ENCODE measurements around the gene SCAANT1.
A peak's percentile ranks its signal among the peaks of the same experiment; 100 is the strongest.

The SCAANT1 gene

DNA sequence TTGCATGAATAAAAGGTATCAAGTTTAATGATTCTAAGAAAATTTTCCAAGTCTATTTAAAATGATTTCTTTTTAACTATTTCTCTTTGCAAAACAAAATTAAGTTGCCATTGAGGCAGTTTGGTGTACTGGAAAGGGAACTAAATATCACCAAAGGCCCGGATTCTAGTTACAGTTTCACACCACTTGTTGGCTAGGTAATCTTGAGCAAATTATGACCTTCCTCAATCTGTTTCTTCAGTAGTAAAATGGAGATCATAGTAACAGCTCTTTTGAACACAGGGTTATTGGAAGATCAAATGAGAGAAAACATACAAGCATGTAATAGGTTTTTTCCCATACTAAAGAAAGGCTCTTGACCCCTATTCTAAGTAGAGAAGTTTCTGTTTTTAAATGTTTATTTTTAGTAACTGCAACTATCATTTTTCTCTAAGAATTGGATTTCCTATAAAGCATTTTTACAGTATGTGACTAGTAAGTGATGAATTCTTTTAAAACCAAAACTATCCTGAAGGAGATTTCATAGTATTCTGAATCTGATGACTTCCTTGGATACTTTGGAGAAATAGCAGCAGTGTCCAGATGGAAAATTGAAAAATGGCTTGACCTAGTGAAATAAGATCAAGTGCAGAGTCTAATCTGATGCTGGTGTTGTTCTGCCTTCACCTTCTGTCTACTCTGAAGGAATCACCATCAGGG is 15.7 kb downstream of the SCAANT1 start:
- no peak for DNase-seq

GRCh38 chr3:63895422-63896189 is 16.6 kb downstream of the SCAANT1 start:
- no peak for DNase-seq

GRCh38 chr3:63892773-63893352 is 19.3 kb downstream of the SCAANT1 start:
- DNase-seq = no peak

GRCh38 chr3:63891518-63891917 is 20.7 kb downstream of the SCAANT1 start:
- DNase-seq = no peak

GRCh38 chr3:63886858-63887257 is 25.3 kb downstream of the SCAANT1 start:
- no peak for DNase-seq

GRCh38 chr3:63880653-63881052 is 31.5 kb downstream of the SCAANT1 start:
- DNase-seq = no peak

DNA sequence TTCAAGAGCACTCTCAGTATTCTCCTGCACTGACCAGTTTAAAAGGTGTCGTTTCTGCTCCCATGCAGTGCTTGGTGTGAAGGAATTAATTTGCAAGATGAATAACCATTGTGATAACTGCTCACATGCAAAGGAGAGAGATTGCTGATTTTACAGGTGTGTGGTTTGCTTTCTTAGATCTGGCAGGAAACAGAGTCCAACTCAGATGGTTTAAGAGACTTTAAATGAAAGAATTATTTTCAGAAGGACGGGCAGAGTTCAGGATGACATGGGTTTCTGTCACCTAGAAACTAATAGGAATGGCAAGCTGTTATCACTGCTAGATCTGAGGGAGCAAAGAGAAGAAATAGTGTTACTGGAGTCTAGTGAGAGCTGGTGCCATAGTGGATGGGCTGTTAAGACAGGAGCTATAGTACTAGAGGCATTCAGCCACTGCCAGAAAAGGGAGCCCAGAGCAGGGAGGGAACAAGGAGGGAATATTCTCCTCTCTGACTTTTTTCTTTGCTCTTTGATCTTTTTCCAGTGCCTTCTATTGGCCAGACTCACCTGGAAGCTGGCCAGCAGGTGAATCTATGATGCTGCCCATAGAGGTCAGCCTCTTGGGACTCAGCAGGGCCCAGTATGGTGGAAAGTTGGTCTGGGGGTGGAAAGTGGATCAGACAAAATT is 33.7 kb downstream of the SCAANT1 start:
- DNase-seq = no peak

GRCh38 chr3:63877737-63878393 is 34.3 kb downstream of the SCAANT1 start:
- no peak for DNase-seq

DNA sequence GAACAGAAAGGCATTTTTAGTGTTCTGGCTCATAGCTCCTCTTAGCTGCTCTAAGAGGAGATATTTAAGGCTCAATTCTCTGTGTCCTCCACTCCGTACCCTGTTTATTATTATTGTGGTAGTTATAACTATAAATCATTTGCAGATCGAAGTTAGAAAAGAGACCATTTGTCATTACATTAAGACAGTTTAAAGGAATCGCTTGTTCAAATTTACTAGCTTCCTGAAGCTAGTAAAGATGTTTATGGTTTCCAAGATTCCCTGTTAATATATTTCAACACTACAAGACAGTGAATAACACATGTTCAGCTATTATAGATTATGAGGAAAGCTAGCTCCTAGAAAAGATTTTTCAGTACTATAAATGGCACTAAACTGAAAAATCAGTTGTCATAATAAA is 35.9 kb downstream of the SCAANT1 start:
- DNase-seq = no peak

GRCh38 chr3:63875510-63875909 is 36.7 kb downstream of the SCAANT1 start:
- DNase-seq = no peak

DNA sequence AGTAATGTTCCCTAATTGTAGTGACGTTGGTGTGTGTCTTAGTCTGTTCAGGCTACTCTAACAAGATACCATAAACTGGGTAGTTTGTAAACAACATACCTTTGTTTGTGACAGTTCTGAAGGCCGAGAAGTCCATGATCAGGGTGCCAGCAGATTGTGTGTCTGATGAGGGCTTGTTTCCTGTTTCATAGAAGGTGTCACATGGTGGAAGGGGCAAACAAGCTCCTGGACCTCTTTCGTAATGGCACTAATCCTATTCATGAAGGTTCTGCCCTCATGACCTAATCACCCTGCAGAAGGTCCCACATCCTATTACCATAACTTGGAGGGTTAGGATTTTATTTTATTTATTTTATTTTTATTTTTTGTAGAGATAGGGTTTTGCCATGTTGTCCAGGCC is 37.4 kb downstream of the SCAANT1 start:
- no peak for DNase-seq

DNA sequence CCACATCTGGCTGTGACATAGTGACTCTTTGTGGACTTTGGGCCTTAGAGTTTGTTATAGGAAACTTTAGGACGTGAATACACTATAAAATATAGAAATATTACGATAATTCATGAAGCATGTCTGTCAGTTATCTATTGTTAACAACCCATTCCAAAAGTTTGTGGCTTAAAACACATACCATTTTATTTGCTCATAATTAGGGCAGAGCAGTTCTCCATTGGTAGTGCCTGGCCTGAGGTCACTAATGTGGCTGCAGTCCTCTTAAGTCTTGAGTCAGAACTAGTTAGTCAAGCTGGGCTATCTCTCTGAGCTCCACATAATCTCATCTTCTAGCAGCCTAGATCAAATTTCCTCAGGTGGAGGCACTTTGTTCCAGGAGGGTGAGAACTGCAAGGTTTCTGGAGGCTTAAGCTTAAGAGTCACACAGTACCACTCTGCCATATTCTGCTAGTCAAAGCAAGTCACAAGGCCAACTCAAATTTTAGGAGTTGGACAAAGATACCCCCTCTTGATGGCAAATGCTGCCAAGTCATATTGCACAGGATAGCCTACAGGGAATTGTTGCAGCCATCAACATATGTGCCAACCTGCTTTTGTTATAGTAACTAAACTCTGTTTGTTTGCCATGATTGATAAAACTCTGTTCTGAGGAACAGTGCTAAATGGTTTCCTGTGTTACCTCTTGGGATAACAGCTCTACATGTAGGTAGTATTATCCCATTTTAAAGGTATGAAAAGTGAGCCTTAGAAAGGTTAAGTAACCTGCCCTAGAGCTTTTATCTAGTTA is 39.9 kb downstream of the SCAANT1 start:
- no peak for DNase-seq

- DNase-seq = no peak
Observed at GRCh38 chr3:63870615-63871005, 41.6 kb downstream of the SCAANT1 start.

DNA sequence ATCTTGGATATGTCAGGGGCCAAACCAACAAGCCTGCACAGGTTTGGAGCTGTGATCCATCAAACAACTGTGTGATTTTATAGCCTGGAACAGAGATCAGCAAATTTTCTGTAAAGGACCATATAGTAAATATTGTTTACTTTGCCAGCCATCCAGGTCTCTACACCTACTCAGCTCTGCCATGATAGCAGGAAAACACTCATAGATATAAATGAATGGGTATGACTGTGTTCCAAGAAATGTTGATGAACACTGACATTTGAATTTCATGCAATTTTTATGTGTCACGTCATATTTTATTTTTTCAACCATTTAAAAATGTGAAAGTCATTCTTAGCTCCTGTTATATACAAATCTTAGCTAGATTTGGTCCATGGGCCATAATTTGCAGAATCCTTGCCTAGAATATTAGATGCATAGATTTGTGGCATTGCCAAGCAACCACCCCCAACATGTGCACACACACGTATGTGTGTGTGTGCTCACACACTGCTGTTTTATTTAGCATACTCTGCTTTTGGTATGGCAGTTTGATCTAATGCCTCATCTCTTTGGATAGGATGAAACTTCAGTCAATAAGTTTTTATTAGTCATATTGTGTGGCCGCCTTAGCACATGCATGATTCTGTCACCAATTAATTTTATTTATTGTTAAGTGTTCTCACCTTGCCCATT is 42.1 kb downstream of the SCAANT1 start:
- no peak for DNase-seq

- DNase-seq = no peak
Observed at GRCh38 chr3:63867225-63867624, 45.0 kb downstream of the SCAANT1 start.

GRCh38 chr3:63864965-63865327 is 47.2 kb downstream of the SCAANT1 start:
- DNase-seq = no peak

DNA sequence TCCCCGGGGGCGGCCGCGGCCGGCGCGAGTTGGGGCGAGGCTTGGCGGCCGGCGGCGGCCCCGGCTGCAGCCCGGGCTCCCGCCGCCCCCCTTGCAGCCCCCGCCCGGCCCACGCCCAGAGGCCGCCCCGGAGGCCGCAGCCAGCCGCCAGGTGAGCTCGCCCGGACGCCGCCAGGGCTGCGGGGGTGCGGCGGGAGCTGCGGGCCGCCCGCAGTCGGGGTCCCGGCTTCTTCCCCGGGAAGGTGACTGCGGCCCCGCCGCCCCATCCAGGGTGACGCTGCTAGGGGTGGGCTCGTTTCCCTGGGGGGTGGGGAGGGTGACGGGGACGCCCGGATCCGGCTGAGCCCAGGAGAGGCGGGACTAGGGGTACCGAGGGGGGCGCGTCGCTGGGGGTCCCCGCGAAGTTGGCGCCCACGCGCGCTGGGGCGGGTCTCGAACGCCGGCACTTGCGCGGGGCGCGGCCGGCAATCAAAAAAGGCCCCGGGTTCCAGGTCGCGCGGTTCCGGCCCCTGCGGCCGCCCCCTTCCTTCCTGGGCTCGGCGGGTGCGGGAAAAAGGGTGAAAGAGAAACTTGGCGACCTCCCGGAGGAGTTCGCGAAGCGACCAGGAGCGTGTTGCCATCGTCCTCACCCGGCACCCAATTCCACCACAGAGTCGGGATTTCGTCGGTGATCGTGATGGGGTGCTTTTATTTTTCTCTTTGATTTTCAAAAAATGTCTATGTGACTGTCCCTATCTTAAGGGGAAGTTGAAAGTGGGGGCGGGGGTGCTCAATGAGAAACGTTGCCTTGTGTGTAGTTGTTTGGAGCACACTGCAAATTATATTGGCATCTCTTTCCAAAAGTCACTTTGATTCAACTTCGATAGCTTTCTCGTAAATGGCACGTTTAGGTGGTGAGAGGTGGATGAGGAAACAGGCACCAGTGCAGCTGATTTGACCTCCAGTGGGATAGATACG is 47.9 kb downstream of the SCAANT1 start:
- DNase-seq = peak; percentile 39

DNA sequence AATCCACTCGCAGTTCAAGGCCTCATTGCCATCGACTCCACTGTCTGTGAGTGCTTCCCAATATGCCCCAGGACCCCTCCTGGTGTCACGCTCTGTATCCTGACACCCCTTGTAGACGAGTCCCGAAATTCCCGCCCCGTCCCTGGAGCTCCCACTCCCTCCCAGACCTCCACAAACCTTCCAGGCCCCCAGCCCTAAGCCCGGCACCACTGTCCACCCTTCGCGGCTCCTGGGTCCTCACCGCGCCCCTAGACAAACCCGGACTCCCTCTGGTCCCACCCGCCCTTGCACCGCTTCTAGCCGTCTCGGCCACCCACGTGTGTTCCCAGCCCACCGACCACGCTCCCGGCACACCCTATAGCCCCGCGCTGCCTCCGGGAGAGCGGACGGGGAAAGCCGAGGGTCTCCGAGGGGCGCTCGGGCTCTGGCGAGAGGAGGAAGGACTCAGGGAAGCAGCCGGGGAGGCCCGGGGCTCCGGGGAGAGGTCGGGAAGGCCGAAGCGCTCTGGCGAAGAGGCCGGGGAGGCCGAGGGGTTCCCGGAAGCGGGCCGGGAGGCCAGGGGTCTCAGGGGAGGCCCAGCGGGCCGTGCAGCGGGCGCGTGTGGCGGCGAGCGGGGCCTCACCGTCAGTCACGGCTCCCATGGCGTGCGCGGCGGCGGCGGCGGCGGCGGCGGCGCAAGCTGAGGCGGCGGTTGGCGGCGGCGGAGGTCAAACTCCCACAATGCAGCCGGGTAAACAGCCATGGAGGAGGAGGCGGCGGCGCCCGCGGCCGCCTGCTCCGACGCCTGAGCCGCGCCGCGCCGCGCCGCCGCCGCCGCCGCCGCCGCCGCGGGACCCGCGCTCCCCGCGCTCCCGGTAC is 48.8 kb downstream of the SCAANT1 start, which contains the start of the genes ATXN7 and THOC7:
Gene ATXN7 (plus strand): TSS at position 718 of the 858 bp plus-strand sequence. CDS start 48,732 bp downstream, outside the sequence.
Gene THOC7 (minus strand): TSS at position 656 of the 858 bp plus-strand sequence. CDS start 15 bp downstream, at position 641.
- peak; percentile 70 for DNase-seq

- no peak for DNase-seq
Observed at GRCh38 chr3:63862804-63863149, 49.4 kb downstream of the SCAANT1 start.
